A673 (cell line): Measurements from ENCODE around the gene CCSER1. TPM values are rescaled to one million over a fixed set of nuclear protein-coding genes. Genes with fewer than 3 reads are reported as not detected.

Source experiments
- BruUV-seq: library from RNA; stranded (reverse); fragments of 400-500 nt; replicated peaks from 2 replicates; lab custom pipeline; 2021; lab: Mats Ljungman, UMichigan
- CTCF ChIA-PET: fragments of 300-600 bp; sonication (Branson Sonifier 250); formaldehyde crosslinking; loops from one replicate; lab custom pipeline; 2022; ENCODE audit warnings: antibody characterized with exemption; lab: Charles Lee
- POLR2A ChIA-PET: fragments of 300-600 bp; sonication (Branson Sonifier 250); formaldehyde crosslinking; loops from one replicate; lab custom pipeline; 2022; ENCODE audit warnings: antibody characterized with exemption; ENCODE audit not compliant: low non-redundant PET; lab: Charles Lee
- DNase-seq: peaks from one replicate; pipeline ENCODE4 v3.0.0-alpha.2; 2015; ENCODE audit warnings: low spot score
- H3K27ac ChIP-seq: fragments of 200-600 bp; sonication (generic); 2 replicates; pipeline ENCODE4 v1.5.1; 2016; ENCODE audit warnings: mixed run types, low read depth, mild to moderate bottlenecking, mixed read lengths, antibody characterized with exemption, low read length; ENCODE audit not compliant: poor library complexity, severe bottlenecking
- H3K27me3 ChIP-seq: fragments of 200-600 bp; sonication (generic); replicated peaks from 2 replicates; pipeline ENCODE4 v1.6.1; 2017; ENCODE audit warnings: mixed run types, low read depth, mild to moderate bottlenecking, mixed read lengths, antibody characterized with exemption, low read length; ENCODE audit not compliant: insufficient read depth, poor library complexity
- H3K36me3 ChIP-seq: fragments of 200-600 bp; sonication (generic); 2 replicates; pipeline ENCODE4 v1.6.1; 2016; ENCODE audit warnings: mixed run types, mild to moderate bottlenecking, mixed read lengths, antibody characterized with exemption, low read length; ENCODE audit not compliant: insufficient read depth, poor library complexity, severe bottlenecking
- H3K4me1 ChIP-seq: fragments of 200-600 bp; sonication (generic); 2 replicates; pipeline ENCODE4 v1.6.1; 2017; ENCODE audit warnings: mixed run types, mild to moderate bottlenecking, mixed read lengths, antibody characterized with exemption, low read length; ENCODE audit not compliant: insufficient read depth, poor library complexity, severe bottlenecking
- H3K4me3 ChIP-seq: fragments of 200-600 bp; sonication (generic); 2 replicates; pipeline ENCODE4 v1.5.1; 2016; ENCODE audit warnings: low read depth, mixed run types, mild to moderate bottlenecking, mixed read lengths, low read length; ENCODE audit not compliant: poor library complexity, severe bottlenecking
- H3K9me3 ChIP-seq: fragments of 200-600 bp; sonication (generic); 2 replicates; pipeline ENCODE4 v1.6.1; 2016; ENCODE audit warnings: mixed run types, low read depth, mild to moderate bottlenecking, mixed read lengths, antibody characterized with exemption, low read length; ENCODE audit not compliant: poor library complexity, severe bottlenecking
- CTCF ChIP-seq: fragments of 300-800, 200-600 bp; sonication (generic); conservative IDR thresholded peaks from 2 replicates; pipeline ENCODE4 v1.5.1; 2017; ENCODE audit warnings: low read depth, mild to moderate bottlenecking, antibody characterized with exemption, low read length, moderate library complexity, mixed read lengths
- EZH2 ChIP-seq: fragments of 200-600 bp; sonication (generic); IDR thresholded peaks from 2 replicates; pipeline ENCODE4 v1.6.1; 2017; ENCODE audit warnings: borderline replicate concordance, low read depth, mild to moderate bottlenecking, mixed read lengths, antibody characterized with exemption, low read length; ENCODE audit not compliant: poor library complexity, severe bottlenecking
- intact Hi-C: fragments of 100-400 bp; cut with micrococcal nuclease; formaldehyde crosslinking; loops from one replicate; pipeline ENCODE4 v1.10.0; 2022; ENCODE audit not compliant: unreplicated experiment
- total RNA-seq: library from RNA; stranded (reverse); gene quantifications from 2 replicates; pipeline ENCODE4 v1.2.3, GENCODE V29; 2021

The CCSER1 gene
- total RNA-seq, 1 experiment from 2014 or later: not detected

DNA sequence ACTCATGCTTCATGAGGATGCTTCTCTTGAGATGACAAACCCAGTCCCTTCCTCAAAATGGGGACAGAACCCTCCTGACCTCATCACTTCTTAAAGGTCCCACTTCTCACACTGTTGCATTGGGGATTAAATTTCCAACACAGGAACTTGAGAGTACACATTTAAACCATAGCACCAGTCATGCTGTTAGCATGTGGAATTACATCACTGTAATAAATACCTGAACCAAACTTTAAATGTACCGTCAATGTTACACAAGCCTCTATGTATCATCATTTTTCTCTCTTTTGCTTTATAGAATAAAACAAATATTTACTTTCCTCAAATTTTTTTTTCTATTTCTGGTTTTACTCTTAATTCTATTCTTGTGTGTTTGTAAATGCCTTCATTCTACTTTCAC is 448.2 kb downstream of the CCSER1 start:
- Histone ChIP-seq H3K4me1 (no peaks in the 10 kb centered on the region), H3K36me3 (no peaks in the 10 kb centered on the region), H3K27ac (no peak overlapping the region), H3K27me3 (no peaks in the 10 kb centered on the region), H3K9me3 (no peaks in the 10 kb centered on the region), H3K4me3 (no peak overlapping the region)
- intact Hi-C loops: no loop called here
- ChIA-PET CTCF (no interaction called here), POLR2A (no interaction called here)
- TF ChIP-seq EZH2 (no peak), CTCF (no peak)
- BruUV-seq: no TSS peak
- DNase-seq: no peak

DNA sequence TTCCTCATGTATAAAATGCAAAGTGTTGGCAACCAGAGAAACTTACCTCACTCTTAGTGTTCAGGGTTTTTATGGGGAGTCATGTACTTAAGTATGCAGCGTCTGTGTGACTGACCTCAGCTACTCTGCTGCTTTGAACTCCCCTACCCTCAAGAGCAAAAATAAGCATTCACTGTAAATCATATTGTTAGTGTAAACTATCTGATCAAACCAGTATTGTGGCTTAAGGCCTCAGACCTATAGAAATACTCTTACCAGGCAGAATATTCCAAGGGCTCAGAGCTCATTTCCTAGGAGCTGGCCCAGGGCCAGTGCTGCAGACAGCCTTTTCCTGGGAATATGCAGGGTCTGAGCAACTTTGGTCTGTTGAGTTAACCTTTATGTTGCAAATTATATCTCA is 453.1 kb downstream of the CCSER1 start:
- Histone ChIP-seq H3K4me1 (no peaks in the 10 kb centered on the region), H3K36me3 (no peaks in the 10 kb centered on the region), H3K27ac (no peak overlapping the region), H3K9me3 (no peaks in the 10 kb centered on the region), H3K27me3 (no peaks in the 10 kb centered on the region), H3K4me3 (no peak overlapping the region)
- DNase-seq: no peak
- intact Hi-C loops: no loop called here
- BruUV-seq: no TSS peak
- ChIA-PET POLR2A (no interaction called here), CTCF (no interaction called here)
- TF ChIP-seq EZH2 (no peak), CTCF (no peak)

DNA sequence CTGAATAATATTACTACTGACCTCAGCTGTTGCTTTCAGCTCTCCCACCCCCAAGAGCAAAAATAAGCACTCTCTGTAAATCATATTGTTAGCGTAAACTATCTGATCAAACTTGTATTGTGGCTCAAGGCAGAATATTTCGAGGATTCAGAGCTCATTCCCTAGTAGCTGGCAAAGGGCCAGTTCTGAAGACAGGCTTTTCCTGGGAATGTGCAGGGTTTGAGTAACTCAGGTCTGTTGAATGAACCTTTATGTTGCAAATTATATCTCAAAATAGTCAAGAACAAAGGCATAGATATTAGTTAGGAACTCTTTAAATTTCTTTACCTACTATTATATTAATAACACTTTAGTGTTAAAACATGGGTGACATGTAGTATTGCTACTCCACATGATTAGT is 454.9 kb downstream of the CCSER1 start:
- H3K27me3 ChIP-seq: no peaks in the 10 kb centered on the region
- H3K27ac ChIP-seq: no peak overlapping the region
- no peaks in the 10 kb centered on the region for H3K4me1 ChIP-seq
- no peaks in the 10 kb centered on the region for H3K36me3 ChIP-seq
- BruUV-seq: no TSS peak
- H3K9me3 ChIP-seq: no peaks in the 10 kb centered on the region
- ChIA-PET POLR2A (no interaction called here), CTCF (no interaction called here)
- H3K4me3 ChIP-seq: no peak overlapping the region
- intact Hi-C loops: no loop called here
- DNase-seq: no peak
- no peak for TF ChIP-seq EZH2

GRCh38 chr4:90584051-90584450 is 456.9 kb downstream of the CCSER1 start:
- CTCF ChIA-PET: no interaction called here
- Histone ChIP-seq H3K4me3 (no peak overlapping the region), H3K36me3 (no peaks in the 10 kb centered on the region), H3K27ac (no peak overlapping the region), H3K27me3 (no peaks in the 10 kb centered on the region), H3K9me3 (no peaks in the 10 kb centered on the region), H3K4me1 (no peaks in the 10 kb centered on the region)
- intact Hi-C loops: no loop called here
- no TSS peak for BruUV-seq
- DNase-seq: no peak
- TF ChIP-seq CTCF: no peak
- TF ChIP-seq EZH2: no peak
- POLR2A ChIA-PET: no interaction called here
